HL-60/S4 treated with phorbol 12-myristate 13-acetate at 8.2 ng/mL for 4 days and 3 days (cell line): Measurements from ENCODE around the gene ZNF829.

ENCODE experiments used
- in situ Hi-C: fragments of 300-500 bp; cut with MboI; formaldehyde crosslinking; loops from 2 replicates; pipeline ENCODE4 v1.15.0; 2022; ENCODE audit warnings: low sequenced_read_pairs

ZNF829 gene

DNA sequence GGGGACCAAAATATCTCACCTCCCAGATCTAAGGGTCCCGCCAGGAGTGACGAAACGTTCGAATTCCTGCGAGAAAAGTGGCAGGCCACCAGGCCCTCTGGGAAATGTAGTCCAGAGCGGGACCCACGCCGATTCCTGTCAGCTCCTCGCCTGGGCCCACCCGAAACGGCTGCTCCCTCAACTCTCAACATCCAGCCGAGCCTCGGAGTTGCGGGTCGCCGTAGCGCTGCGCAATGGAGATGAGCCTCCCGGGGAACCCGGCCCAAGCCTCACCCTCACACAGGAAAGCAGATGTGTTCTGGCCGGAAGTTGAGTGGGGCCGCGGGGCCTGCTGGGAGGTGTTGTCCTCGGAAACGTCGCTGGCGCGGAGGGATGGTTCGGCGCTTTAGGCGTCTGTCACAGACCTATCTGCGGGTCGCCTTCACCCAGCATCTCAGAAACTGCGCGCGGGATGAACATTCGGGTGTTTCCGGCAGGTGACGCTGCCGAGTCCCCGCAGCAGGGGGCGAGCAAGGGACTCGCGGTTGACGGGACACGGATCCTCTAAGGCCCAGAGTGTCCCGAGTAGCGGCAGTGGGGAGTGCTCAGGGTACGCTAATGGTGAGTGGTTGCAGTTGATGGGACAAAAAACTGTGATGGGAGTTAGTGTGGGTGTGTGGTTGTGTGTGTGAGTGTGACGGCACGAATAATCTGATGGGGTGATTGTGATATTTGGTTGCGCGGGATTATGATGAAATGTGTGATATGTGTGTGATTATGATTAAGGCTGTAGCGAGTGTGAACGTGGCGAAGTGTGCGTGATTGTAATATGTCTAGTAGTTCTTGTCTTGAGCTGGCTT lies at the start of gene ZNF829, which contains the start of gene ZNF568:
Gene ZNF829 (minus strand): TSS at position 300 of the 839 bp plus-strand sequence. CDS start 1,124 bp downstream, outside the sequence.
Gene ZNF568 (plus strand): TSS at position 341 of the 839 bp plus-strand sequence. CDS start 6,439 bp downstream, outside the sequence.
- in situ Hi-C loops: no loop called here

DNA sequence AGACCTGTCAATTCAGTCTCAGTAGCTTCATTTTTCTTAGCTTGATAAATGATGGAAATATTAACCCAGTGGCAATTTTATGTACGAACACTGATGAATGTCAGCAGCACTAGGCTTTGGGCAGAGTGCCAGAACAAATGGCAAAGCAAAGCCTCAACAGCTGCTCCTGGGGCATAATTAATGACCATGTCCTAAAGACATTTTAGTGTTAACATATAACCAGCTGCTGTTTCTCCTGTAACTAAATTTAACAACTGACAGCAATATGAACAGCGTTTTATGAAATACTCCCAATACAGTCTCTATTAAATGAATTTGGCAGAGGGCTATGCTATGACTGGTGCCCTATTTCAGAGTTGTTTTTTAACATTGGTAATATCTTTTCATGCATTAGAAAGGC lies 47.2 kb upstream of the ZNF829 start:
- in situ Hi-C loops: no loop called here

DNA sequence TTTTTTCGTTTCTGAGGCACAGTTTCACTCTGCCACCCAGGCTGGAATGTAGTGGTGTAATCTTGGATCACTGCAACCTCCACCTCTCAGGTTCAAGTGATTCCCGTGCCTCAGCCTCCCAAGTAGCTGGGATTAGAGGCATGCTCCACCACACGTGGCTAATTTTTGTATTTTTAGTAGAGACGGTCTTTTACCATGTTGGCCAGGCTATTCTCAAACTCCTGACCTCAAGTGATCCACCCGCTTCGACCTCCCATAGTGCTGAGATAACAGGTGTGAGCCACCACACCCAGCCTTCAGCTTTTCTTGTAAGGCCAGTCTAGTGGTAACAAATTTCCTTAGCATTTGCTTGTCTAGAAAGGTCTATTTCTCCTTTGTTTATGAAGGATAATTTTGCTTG lies 46.3 kb upstream of the ZNF829 start:
- in situ Hi-C loops: no loop called here

GRCh38 chr19:36950335-36951119 lies 34.4 kb upstream of the ZNF829 start:
- in situ Hi-C loops: no loop called here

DNA sequence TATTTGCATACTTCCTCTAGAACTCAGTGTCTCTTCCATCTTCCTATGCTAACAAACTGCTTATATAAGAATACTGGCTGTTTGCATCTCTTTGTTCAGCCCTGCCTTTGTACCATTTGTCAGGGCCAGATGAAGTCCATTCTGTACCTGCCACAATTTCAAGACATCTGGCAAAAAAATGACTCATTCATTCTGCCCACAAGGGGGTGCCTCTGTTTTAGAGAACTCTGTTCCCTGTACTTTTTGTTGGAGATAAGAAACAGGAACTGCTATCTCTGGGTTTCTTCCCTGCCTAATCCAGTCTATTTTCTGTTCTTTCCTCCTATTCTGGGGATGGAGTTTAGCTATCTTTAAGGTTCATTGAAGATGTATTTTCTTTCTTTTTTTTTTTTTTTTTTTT lies 23.1 kb upstream of the ZNF829 start:
- in situ Hi-C loops: no loop called here

DNA sequence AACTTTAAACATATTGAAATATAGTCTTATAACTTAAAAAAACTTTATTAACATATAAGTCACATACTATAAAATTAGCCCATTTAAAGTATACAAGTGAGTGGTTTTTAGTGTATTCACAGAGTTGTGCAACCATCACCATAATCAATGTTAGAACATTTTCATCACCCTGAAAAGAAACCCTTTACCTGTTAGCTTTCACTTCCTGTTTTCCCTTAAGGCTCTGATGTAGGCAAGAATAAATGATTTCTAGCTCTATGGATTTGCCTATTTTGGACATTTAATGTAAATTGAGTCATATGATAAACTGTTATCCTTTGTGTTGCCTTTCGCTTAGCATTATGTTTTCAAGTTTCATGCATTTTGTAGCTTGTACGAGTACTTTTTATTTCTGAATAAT lies 15.6 kb upstream of the ZNF829 start:
- in situ Hi-C loops: no loop called here

- in situ Hi-C loops: no loop called here
Measured at GRCh38 chr19:36918090-36918489, 2.0 kb upstream of the ZNF829 start.

DNA sequence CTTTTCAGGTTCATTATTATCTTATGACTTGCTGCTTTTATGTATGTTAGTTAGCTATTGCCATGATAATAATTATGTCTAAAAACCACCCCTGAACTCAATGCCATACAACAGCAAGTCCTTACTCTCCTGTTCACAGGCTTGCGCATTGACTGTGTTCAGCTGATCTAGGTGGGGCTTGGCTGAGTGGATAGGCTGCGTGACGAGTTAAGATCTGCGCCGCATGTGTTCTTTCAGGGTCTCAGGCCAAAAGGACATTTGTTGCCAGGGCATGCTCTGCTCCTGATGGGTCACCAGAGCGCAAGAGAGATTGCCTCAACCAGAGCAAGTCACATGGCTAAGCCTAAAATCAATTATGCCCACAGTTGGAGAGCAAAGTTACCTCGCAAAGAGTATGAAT lies 900 bp upstream of the ZNF829 start:
- in situ Hi-C loops: no loop called here

GRCh38 chr19:36898422-36898821 lies 17.7 kb downstream of the ZNF829 start:
- in situ Hi-C loops: no loop called here

DNA sequence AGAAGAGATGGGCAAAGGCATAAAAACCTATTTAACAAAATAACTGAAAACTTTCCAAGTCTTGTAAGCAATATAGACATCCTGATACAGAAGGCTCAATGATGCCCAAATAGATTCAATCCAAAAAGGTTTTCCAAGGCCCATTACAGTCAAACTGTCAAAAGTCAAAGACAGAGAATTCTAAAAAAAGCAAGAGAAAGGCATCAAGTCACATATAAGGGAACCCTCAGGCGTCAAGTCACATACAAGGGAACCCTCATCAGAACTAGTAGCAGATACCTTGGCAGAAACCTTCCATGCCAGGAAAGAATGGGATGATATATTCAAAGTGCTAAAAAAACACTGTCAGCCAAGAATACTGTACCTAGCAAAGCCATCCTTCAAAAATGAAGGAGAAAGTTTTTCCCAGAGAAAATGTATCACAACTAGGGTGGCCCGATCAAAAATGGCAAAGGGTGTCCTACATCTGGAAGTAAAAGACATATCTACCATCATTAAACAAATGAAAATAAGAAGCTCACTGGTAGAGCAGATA lies 21.2 kb downstream of the ZNF829 start:
- in situ Hi-C loops: no loop called here

- in situ Hi-C loops: no loop called here
Measured at GRCh38 chr19:36891768-36892357, 24.2 kb downstream of the ZNF829 start.

- in situ Hi-C loops: no loop called here
Measured at GRCh38 chr19:36876993-36877938, 38.8 kb downstream of the ZNF829 start.

DNA sequence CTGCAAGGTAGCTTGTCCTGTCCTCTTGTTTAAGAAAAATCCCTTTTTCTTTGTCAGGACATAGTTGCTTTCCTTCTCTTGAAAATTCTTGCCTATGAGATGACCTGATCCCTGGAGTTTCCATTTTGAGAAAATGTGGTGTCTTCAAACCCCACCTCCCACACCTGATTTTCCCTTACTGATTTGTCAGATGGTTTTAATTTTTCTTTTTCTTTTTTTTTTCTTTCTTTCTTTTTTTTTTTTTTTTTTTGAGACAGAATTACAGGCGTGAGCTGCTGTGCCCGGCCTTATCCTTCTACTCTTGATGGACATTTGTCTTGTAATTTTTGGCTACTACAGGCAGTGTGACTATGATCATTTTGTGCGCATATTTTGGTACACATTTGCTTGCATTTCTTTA lies 64.2 kb downstream of the ZNF829 start:
- in situ Hi-C loops: no loop called here

DNA sequence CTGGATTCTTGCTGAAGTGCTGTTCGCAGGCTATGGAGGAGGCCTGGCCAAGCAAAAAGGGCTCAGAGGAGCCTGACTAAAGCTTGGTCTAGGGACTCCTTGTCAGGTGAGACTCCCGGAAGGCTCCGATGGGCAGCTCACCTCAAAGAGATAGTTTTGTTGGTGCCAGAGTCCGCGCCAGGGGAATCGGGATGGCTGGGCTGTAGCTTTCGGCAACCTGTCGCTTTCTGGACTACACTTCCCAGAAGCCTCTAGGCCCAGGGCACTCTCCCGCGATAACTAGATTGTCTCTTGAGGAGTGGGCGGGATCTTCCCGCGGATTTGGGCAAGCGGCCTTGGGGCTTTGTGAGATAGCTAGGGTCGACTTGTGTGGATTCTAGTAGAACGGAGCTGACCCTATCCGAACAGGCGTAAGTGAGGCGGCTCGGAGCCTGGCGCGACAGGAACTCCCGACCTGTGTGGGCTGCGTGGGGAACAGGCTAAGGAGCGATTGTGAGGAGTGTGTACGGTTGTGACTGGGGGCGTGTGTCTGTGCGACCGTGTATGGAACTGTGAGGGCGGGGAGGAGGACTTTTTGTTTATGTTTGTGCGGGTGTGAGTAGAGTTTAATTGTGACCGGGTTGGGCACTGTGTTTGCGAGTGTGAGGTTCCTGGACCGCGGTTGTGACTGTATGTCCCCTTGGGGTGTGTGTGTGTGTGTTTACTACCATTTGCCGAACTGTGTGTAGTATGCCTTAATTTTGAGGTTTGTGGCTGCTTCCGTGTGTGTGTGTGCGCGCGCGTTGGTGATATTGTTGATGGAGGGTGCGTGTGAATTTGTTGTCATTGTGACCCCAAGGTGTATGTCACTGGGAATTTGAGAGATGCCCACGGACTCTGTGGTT lies 65.3 kb downstream of the ZNF829 start, which contains the start of gene ZNF345:
Gene ZNF345 (plus strand): TSS at position 318 of the 884 bp plus-strand sequence. CDS start 25,955 bp downstream, outside the sequence.
- in situ Hi-C loops: no loop called here

GRCh38 chr19:36849701-36850558 lies 66.2 kb downstream of the ZNF829 start:
- in situ Hi-C loops: no loop called here

DNA sequence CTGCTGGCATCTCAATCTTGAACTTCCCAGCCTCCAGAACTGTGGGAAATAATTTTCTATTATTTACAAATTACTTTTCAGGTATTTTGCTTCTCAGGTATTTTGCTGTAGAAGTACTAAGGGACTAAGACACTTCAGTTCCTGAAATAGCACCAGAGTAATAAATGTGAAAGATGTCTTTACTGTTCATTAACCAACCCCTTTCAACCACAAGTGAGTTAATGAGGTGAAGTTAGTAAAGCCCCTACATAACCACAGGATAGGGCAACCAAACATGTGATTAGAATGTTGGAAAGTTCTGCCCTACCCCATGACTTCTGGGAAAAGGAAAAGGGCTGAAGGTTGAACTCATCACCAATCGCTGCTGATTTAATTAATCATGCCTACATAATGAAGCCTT lies 68.1 kb downstream of the ZNF829 start:
- in situ Hi-C loops: no loop called here

DNA sequence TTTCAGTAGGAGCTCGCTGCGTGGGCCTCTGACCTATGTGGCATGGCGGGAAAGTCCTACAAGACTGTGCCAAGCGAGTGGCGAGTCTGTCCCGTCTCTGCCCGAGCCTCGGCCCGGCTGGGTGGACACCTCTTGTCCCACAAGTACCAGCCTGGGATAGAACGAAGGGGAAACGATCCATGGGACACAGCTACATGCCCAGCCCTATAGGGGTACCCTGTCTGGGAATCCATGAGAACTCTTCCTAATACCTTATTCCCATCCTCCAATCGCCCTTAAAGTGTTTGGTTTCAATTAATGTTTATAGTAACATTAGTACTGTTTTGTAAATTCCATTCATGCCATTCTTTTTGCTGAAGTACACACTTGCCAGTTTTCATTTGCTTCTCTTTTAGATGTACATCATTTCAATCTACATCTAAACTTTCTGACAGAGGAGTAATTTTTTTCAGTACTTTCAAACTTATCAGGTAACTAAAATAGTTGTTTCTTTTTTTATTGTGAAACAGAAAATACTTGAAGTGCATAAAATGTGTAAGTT lies 77.2 kb downstream of the ZNF829 start:
- in situ Hi-C loops: no loop called here
